Bronchial epithelial cell (primary cell): ENCODE measurements around the gene TSHR. TPM values are rescaled to one million over a fixed set of nuclear protein-coding genes. Genes with fewer than 3 reads are reported as not detected.
"Not testable (repeated sequence)": the region's sequence is repeated elsewhere in the genome, so short reads cannot be mapped to it uniquely, and the experiment has no call there.

ENCODE experiments used
- DNase-seq: peaks from one replicate; pipeline ENCODE4 v3.0.0-alpha.2; 2010; ENCODE audit warnings: low read depth
- FAIRE-seq: peaks from 2 replicates; lab custom pipeline; 2011; peaks lifted over from hg19 to GRCh38; lab: Jason Lieb, UNC
- H3K27me3 ChIP-seq: 2 replicates; pipeline ENCODE4 v1.5.1; 2011; ENCODE audit warnings: low read length; ENCODE audit not compliant: control insufficient read depth, insufficient read depth
- H3K36me3 ChIP-seq: 2 replicates; pipeline ENCODE4 v1.5.1; 2011; ENCODE audit warnings: low read length; ENCODE audit not compliant: control insufficient read depth, insufficient read depth
- H3K4me3 ChIP-seq: 2 replicates; pipeline ENCODE4 v1.5.1; 2011; ENCODE audit warnings: mild to moderate bottlenecking, low read depth, low read length, control low read depth
- CTCF ChIP-seq: IDR thresholded peaks from 2 replicates; pipeline ENCODE4 v1.5.1; 2011; ENCODE audit warnings: mild to moderate bottlenecking, moderate library complexity, low read length, control low read depth, inconsistent platforms; ENCODE audit not compliant: insufficient read depth, severe bottlenecking
- total RNA-seq: library from RNA; depleted of rRNA; stranded (reverse); fragments of >200 nt; gene quantifications from 2 replicates; pipeline ENCODE4 v1.2.1, GENCODE V29; 2014

Gene TSHR
- total RNA-seq, 1 donor from 2014 or later, result not detected

GRCh38 chr14:81042438-81042837 is 87.0 kb downstream of the TSHR start:
- Histone ChIP-seq H3K27me3 (no peaks in the 10 kb centered on the region), H3K4me3 (no peak overlapping the region), H3K36me3 (no peaks in the 10 kb centered on the region)
- FAIRE-seq (no peak), DNase-seq (no peak)
- no peak for TF ChIP-seq CTCF

- DNase-seq (no peak), FAIRE-seq (no peak)
- Histone ChIP-seq H3K36me3 (no peaks in the 10 kb centered on the region), H3K4me3 (no peak overlapping the region), H3K27me3 (no peaks in the 10 kb centered on the region)
- TF ChIP-seq CTCF, result no peak
Measured at GRCh38 chr14:81051547-81051946, 96.1 kb downstream of the TSHR start.

- DNase-seq, H3K27me3 ChIP-seq, FAIRE-seq, H3K4me3 ChIP-seq, H3K36me3 ChIP-seq: not testable (repeated sequence)
Measured at GRCh38 chr14:81054057-81054456, 98.6 kb downstream of the TSHR start.

GRCh38 chr14:81055971-81056370 is 100.5 kb downstream of the TSHR start:
- no peak overlapping the region for H3K4me3 ChIP-seq
- FAIRE-seq, result no peak
- H3K27me3 ChIP-seq, result no peaks in the 10 kb centered on the region
- no peaks in the 10 kb centered on the region for H3K36me3 ChIP-seq
- DNase-seq, result no peak
- no peak for TF ChIP-seq CTCF

GRCh38 chr14:81062380-81062779 is 107.0 kb downstream of the TSHR start:
- DNase-seq (no peak), FAIRE-seq (no peak)
- no peak for TF ChIP-seq CTCF
- Histone ChIP-seq H3K27me3 (no peaks in the 10 kb centered on the region), H3K36me3 (no peaks in the 10 kb centered on the region), H3K4me3 (no peak overlapping the region)

- no peaks in the 10 kb centered on the region for H3K27me3 ChIP-seq
- no peak for DNase-seq
- no peak overlapping the region for H3K4me3 ChIP-seq
- H3K36me3 ChIP-seq, result no peaks in the 10 kb centered on the region
- no peak for TF ChIP-seq CTCF
- no peak for FAIRE-seq
Measured at GRCh38 chr14:81062816-81063215, 107.4 kb downstream of the TSHR start.
